T47D (cell line): ENCODE results near the gene PTH2.
"Not testable (repeated sequence)": the region's sequence is repeated elsewhere in the genome, so short reads cannot be mapped to it uniquely, and the experiment has no call there.

ENCODE experiments used
- DNase-seq, 2 experiments: peaks; one replicate each; pipeline versions ENCODE4 v3.0.0 to v3.0.0-alpha.2; 2011 to 2012; ENCODE audit warnings: low read depth in 1 of 2, low spot score in 1 of 2
- JUND ChIP-seq: IDR thresholded peaks from 2 replicates; pipeline ENCODE4 v1.6.1; 2012; ENCODE audit warnings: low read depth
- in situ Hi-C: cut with HindIII; loops from 2 replicates; pipeline ENCODE4 v1.10.0; 2016; ENCODE audit warnings: low sequenced_read_pairs, low pct_unique_long_range_greater_than_20kb

Gene PTH2, protein sequence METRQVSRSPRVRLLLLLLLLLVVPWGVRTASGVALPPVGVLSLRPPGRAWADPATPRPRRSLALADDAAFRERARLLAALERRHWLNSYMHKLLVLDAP

DNA sequence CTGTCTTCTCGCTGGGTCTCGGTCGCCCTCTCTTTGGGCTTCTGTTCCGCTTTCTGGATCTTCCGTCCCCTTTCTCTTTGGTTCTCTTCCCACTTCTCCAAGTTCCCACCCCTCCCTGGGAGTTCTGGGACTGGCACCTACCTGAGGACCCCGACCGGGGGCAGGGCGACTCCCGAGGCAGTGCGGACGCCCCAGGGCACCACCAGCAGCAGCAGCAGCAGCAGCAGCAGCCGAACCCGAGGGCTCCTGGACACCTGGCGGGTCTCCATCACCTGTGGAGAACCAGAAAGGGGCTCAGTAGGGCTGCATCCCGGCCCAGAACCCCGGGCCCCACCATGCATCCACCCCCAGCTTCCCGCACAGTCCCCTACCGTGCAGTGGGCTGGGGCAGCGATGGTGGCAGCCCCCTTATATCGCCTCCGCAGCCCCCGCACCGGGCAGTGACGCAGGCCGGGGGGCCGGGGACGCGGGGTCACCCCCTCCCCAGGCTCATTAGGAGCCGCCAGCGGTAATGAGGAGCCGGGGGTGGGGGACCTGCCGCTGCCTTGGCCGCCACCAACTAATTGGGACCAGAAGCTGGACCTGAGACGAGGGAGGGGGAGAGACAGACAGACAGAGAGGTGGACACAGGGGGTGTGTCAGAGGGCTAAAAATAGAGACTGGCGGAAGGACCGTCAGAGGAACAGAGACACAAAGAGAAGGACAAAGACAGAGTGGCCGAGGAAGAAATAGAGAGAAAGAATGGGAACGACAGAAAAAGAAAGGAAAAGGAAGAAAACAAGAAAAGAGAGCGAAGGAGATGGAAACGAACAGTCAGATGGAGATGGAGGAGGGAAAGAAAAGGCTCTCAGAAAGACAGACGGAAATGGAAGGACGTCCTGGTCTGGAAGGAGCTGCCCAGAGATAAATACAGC lies at the start of gene PTH2:
PTH2 (minus strand) TSS at position 371 of the 914 bp plus-strand sequence; CDS start at position 269, 102 bp downstream.
- in situ Hi-C loops = no loop called here
- no peak for DNase-seq
- no peak for TF ChIP-seq JUND

GRCh38 chr19:49472936-49473335 lies 49.7 kb upstream of the PTH2 start:
- no peak for DNase-seq
- no peak for TF ChIP-seq JUND
- in situ Hi-C loops = no loop called here

GRCh38 chr19:49470615-49470978 lies 47.4 kb upstream of the PTH2 start:
- DNase-seq = no peak
- TF ChIP-seq JUND = no peak
- in situ Hi-C loops = no loop called here

GRCh38 chr19:49469828-49470614 lies 46.8 kb upstream of the PTH2 start:
- DNase-seq = no peak
- in situ Hi-C loops = no loop called here
- TF ChIP-seq JUND = no peak

DNA sequence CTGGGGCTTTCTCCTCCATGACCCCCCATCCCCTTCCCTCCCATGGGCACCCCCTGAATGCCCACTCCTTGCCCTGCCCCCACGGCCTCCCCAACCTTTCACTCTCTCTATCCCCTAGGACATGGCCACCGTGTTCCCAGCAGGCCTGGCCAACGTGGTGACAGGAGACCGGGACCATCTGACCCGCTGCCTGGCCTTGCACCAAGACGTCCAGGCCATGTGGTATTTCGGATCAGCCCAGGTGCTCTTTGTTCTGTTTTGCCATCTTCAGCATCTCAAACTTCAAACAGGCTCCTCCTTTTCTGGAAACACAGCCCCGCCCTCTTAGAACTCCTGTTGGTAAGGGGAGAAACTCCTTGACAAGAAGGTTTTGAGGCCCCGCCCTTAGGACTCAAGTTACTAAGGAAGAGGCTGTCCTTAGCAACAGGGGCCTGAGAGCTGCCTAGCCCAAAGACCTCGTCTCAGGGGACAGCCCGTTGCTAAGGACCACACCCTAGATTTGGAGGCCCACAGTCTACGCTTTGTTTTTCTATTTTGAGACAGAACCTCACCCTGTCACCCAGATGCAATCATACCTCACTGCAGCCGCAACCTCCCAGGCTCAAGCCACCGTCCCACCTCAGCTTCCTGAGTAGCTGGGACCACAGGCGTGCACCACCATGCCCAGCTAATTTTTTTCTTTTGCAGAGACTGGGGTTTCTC lies 45.7 kb upstream of the PTH2 start:
- no peak for TF ChIP-seq JUND
- in situ Hi-C loops = no loop called here
- peak in 1 of 2 experiments; percentile 74 for DNase-seq

GRCh38 chr19:49468199-49468598 lies 45.0 kb upstream of the PTH2 start:
- no peak for DNase-seq
- no peak for TF ChIP-seq JUND
- in situ Hi-C loops = no loop called here

- no peak for DNase-seq
- TF ChIP-seq JUND = no peak
Observed at GRCh38 chr19:49465371-49465770, 42.1 kb upstream of the PTH2 start.

DNA sequence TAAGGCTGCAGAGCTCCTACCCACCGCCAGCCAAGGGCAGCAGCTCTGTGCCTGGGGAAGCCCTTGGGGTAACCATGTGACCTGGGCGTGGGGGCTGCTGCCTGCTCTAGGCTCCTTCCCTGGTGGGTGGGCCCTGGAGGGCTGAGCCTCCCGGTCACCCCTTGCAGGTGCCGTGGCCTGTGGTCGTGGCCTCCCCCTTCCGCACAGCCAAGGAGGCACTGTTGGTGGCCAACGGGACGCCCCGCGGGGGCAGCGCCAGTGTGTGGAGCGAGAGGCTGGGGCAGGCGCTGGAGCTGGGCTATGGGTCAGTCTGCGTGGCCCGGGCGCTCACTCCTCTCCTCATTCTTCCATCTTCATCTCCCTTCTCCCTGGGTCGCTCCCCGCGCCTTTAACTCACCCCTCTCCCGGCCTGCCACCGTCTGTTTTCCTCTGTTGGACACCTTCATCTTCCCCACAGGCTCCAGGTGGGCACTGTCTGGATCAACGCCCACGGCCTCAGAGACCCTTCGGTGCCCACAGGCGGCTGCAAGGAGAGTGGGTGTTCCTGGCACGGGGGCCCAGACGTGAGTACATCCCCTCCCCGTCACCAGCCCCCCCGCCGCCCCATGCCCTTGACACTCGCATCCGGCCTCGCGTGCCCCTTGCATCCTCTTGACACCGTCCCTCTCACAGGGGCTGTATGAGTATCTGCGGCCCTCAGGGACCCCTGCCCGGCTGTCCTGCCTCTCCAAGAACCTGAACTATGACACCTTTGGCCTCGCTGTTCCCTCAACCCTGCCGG lies 40.9 kb upstream of the PTH2 start:
- no peak for TF ChIP-seq JUND
- in situ Hi-C loops = no loop called here

More at GRCh38 chr19:49465371-49465770, 42.1 kb upstream of the PTH2 start:
- in situ Hi-C loops = no loop called here

DNA sequence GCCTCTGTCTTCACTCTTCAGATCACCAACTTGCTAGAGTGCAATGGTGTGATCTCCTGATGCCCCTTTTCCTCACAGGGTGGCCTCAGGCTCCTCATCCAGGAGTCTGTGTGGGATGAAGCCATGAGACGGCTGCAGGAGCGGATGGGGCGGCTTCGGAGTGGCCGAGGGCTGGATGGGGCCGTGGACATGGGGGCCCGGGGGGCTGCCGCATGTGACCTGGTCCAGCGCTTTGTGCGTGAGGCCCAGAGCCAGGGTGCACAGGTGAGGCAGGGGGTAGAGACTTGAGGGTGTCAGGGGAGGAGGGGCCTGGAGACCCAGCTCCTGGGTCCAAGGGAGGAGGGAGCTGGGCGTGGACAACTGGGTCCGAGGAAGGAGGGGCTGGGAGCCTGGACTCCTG lies 39.3 kb upstream of the PTH2 start:
- in situ Hi-C loops = no loop called here
- no peak for TF ChIP-seq JUND
- DNase-seq = no peak

More for the DNA sequence above, 40.9 kb upstream of the PTH2 start:
- no peak for DNase-seq

GRCh38 chr19:49461656-49462055 lies 38.4 kb upstream of the PTH2 start:
- no peak for DNase-seq
- in situ Hi-C loops = no loop called here

GRCh38 chr19:49461130-49461529 lies 37.9 kb upstream of the PTH2 start:
- DNase-seq, in situ Hi-C loops: not testable (repeated sequence)

More at GRCh38 chr19:49461656-49462055, 38.4 kb upstream of the PTH2 start:
- no peak for TF ChIP-seq JUND

DNA sequence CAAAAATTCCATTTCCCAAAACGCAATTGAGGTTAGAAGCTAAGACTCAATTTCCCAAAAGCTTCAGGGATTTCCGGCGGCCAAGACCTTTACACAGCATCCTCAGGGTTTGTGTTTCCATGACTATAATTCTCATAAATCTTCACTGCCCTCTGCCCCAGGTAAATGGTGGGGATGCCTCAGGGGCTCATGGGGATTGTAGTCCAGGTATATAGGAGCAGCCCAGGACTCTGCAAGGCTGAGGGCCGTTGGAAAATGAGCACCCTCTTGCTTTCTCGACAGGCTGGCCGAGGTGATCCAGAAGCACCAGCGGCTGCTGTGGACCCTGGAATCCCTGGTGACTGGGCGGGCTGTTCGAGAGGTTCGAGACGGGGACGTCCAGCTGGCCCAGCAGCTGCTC lies 36.1 kb upstream of the PTH2 start:
- DNase-seq = no peak
- no peak for TF ChIP-seq JUND
- in situ Hi-C loops = no loop called here
